Right lobe of liver (tissue), 6 donors: ENCODE data around the gene TNIK. TPM values are rescaled to one million over a fixed set of nuclear protein-coding genes. Genes with fewer than 3 reads are reported as not detected.

Experiments
- ATAC-seq, 4 donors: fragments of 200-7000 bp; cut with Tn5 transposase; one replicate each; pipeline ENCODE4 v1.9.1; 2020; ENCODE audit warnings: mild to moderate bottlenecking in 4 of 4, moderate library complexity in 4 of 4
- DNase-seq, 3 donors: peaks; one replicate each; pipeline ENCODE4 v3.0.0-alpha.2; 2020
- H3K27ac ChIP-seq, 3 donors: fragments of 200-600 bp; one replicate each; pipeline ENCODE4 v1.8.0; 2022
- H3K27me3 ChIP-seq, 2 donors: fragments of 200-600 bp; one replicate each; pipeline ENCODE4 v1.8.0; 2022
- H3K36me3 ChIP-seq, 4 donors: fragments of 200-600 bp; sonication (generic) in 1 of 4; one replicate each; pipeline versions ENCODE4 v1.5.1 to v1.8.0; 2017 to 2022; ENCODE audit warnings: control low read depth in 1 of 4
- H3K4me1 ChIP-seq, 4 donors: fragments of 200-600 bp; sonication (generic) in 1 of 4; one replicate each; pipeline versions ENCODE4 v1.5.1 to v1.8.0; 2017 to 2022; ENCODE audit warnings: control low read depth in 1 of 4
- H3K4me3 ChIP-seq, 3 donors: fragments of 200-600 bp; one replicate each; pipeline ENCODE4 v1.8.0; 2022
- H3K9me3 ChIP-seq, 4 donors: fragments of 200-600 bp; sonication (generic) in 1 of 4; one replicate each; pipeline versions ENCODE4 v1.5.1 to v1.8.0; 2017 to 2022; ENCODE audit warnings: control low read depth in 1 of 4
- POLR2A ChIP-seq: fragments of 450-650 bp; IDR thresholded peaks from one replicate; pipeline ENCODE4 v1.6.1; 2017; ENCODE audit warnings: antibody characterized with exemption, mild to moderate bottlenecking
- WGBS: methylation state at CpG from one replicate; pipeline ENCODE4 v1.1.6; 2018; ENCODE audit warnings: low coverage, low lambda C conversion rate; ENCODE audit not compliant: insufficient coverage; ENCODE audit errors: missing lambda C conversion rate; 5-methylcytosine and 5-hydroxymethylcytosine counted together
- intact Hi-C, 2 donors: fragments of 100-400 bp; cut with DNase I; formaldehyde crosslinking; loops; one replicate each; pipeline versions ENCODE4 v1.11.2 to v1.14.1; 2022
- total RNA-seq, 6 experiments: library from RNA; depleted of rRNA in 2 of 6; stranded (reverse); fragments of >200 nt in 2 of 6; fragmentation: NEBNext Ultra II Directional in 3 of 6; extraction: Animal tissue kit (Norgen Biotek cat#: 25700) in 3 of 6; gene quantifications; one replicate each; pipeline versions ENCODE4 v1.1.0 to v1.2.4, GENCODE V29; 2016 to 2023
- TF ChIP-seq, protein P1 (sequence below), 4 donors: fragments of 200-600 bp in 3 of 4; fragments of 450-650 bp in 1 of 4; IDR thresholded peaks; one replicate each; pipeline versions ENCODE4 v1.5.1 to v1.8.0; 2016 to 2022; ENCODE audit warnings: antibody characterized with exemption in 4 of 4, mild to moderate bottlenecking in 2 of 4
- donor health status: DM: no; HTN: yes; CAD: no.
- donor health status: DM: no; HTN: no; CAD: no.
- donor health status: DM: no; HTN: no; CAD: no.
- donor health status: DM: no; HTN: yes; CAD: no.
- donor health status: DM: no; HTN: yes; CAD: no.

Gene TNIK
- total RNA-seq, 6 experiments from 2014 or later: 5.2 to 8.0 (median 6.8) TPM

GRCh38 chr3:171155122-171155700 lies 305.0 kb downstream of the TNIK start:
- Histone ChIP-seq H3K4me3 (no peak overlapping the region), H3K4me1 (no peaks in the 10 kb centered on the region), H3K27me3 (no peaks in the 10 kb centered on the region), H3K9me3 (no peaks in the 10 kb centered on the region), H3K36me3 (no peaks in the 10 kb centered on the region), H3K27ac (no peak overlapping the region)
- ATAC-seq: no peak
- WGBS: 77% methylated on average over 1 of the region's 4 CpGs
- TF ChIP-seq POLR2A: no peak
- TF ChIP-seq, protein P1, sequence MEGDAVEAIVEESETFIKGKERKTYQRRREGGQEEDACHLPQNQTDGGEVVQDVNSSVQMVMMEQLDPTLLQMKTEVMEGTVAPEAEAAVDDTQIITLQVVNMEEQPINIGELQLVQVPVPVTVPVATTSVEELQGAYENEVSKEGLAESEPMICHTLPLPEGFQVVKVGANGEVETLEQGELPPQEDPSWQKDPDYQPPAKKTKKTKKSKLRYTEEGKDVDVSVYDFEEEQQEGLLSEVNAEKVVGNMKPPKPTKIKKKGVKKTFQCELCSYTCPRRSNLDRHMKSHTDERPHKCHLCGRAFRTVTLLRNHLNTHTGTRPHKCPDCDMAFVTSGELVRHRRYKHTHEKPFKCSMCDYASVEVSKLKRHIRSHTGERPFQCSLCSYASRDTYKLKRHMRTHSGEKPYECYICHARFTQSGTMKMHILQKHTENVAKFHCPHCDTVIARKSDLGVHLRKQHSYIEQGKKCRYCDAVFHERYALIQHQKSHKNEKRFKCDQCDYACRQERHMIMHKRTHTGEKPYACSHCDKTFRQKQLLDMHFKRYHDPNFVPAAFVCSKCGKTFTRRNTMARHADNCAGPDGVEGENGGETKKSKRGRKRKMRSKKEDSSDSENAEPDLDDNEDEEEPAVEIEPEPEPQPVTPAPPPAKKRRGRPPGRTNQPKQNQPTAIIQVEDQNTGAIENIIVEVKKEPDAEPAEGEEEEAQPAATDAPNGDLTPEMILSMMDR (IDR thresholded peaks at IDR 0.05): no peak
- DNase-seq: no peak
- intact Hi-C loops: no loop called here

DNA sequence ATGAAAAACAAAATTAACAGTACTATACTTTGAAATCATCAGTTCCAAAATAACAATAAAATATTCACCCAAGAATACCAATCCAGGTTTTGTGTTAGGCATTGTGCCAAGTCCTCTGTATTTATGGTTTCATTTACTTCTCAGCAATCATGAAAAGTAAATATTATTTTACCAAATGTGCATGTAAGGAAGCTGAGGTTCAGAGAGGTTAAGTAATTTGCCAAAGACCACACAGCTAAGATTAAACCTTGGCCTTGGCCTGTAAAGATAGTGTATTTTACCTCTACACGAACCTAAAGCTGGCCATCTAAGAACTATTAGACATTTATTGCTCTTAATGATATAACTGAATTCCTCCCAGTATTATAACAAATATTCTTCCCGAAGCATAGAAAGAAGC lies 309.3 kb downstream of the TNIK start:
- ATAC-seq (no peak), DNase-seq (no peak)
- Histone ChIP-seq H3K4me3 (no peak overlapping the region), H3K36me3 (no peaks in the 10 kb centered on the region), H3K4me1 (no peaks in the 10 kb centered on the region), H3K9me3 (no peaks in the 10 kb centered on the region), H3K27me3 (no peaks in the 10 kb centered on the region), H3K27ac (no peak overlapping the region)
- intact Hi-C loops: no loop called here
- no peak for TF ChIP-seq POLR2A
- TF ChIP-seq, protein P1 (IDR thresholded peaks at IDR 0.05): no peak
- WGBS: 75% methylated on average over 2 of the region's 2 CpGs

- intact Hi-C loops: no loop called here
- no peak for DNase-seq
- no peaks in the 10 kb centered on the region for H3K36me3 ChIP-seq
- H3K27ac ChIP-seq: no peak overlapping the region
- no peaks in the 10 kb centered on the region for H3K27me3 ChIP-seq
- 98% methylated on average over 5 of the region's 7 CpGs for WGBS
- no peak overlapping the region for H3K4me3 ChIP-seq
- no peak for ATAC-seq
- no peaks in the 10 kb centered on the region for H3K4me1 ChIP-seq
- no peak for TF ChIP-seq POLR2A
- TF ChIP-seq, protein P1 (IDR thresholded peaks at IDR 0.05): no peak
- no peaks in the 10 kb centered on the region for H3K9me3 ChIP-seq
These were observed 310.6 kb downstream of the TNIK start for GRCh38 chr3:171149526-171150116.

- no peak for ATAC-seq
- 96% methylated on average over 3 of the region's 3 CpGs for WGBS
- no peaks in the 10 kb centered on the region for H3K36me3 ChIP-seq
- no peak for DNase-seq
- TF ChIP-seq, protein P1 (IDR thresholded peaks at IDR 0.05): no peak
- TF ChIP-seq POLR2A: no peak
- H3K9me3 ChIP-seq: no peaks in the 10 kb centered on the region
- H3K4me3 ChIP-seq: no peak overlapping the region
- H3K4me1 ChIP-seq: peaks cover 0 to 13% (median 3%) of the 10 kb centered on the region in 4 donors
- H3K27ac ChIP-seq: no peak overlapping the region
- intact Hi-C loops: no loop called here
- no peaks in the 10 kb centered on the region for H3K27me3 ChIP-seq
These were observed 314.4 kb downstream of the TNIK start for GRCh38 chr3:171145798-171146197.
